Measurements from ENCODE around the gene WIPF2.
"Not testable (repeated sequence)": the region's sequence is repeated elsewhere in the genome, so short reads cannot be mapped to it uniquely, and the experiment has no call there.

WIPF2 gene

GRCh38 chr17:40194821-40195220 lies 24.3 kb upstream of the WIPF2 start:
- DNase-seq, result no peak

DNA sequence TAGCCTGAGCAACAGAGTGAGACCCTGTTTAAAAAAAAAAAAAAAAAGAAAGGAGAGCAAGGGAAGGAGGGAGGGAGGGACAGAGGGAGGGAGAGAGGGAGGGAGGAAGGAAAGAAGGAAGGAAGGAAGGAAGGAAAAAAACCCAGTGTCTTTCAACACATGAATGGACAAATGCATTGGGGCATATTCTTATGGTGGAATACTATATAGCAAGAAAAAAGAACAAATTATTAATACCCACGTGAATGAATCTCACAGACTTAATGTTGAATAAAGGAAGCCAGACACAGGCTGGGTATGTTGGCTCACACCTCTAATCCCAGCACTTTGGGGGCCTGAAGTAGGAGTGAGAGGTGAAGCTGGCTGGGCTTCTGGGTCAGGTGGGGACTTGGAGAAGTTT lies 21.6 kb upstream of the WIPF2 start:
- DNase-seq, result no peak

DNA sequence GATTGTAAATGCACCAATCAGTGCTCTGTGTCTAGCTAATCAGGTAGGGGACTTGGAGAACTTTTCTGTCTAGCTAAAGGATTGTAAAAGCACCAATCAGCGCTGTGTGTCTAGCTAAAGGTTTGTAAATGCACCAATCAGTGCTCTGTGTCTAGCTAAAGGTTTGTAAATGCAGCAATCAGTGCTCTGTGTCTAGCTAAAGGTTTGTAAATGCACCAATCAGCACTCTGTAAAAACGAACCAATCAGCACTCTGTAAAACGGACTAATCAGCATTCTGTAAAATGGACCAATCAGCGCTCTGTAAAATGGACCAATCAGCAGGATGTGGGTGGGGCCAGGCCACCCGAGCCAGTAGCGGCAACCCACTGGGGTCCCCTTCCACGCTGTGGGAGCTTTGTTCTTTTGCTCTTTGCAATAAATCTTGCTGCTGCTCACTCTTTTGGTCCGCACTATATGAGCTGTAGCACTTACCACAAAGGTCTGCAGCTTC lies 21.1 kb upstream of the WIPF2 start:
- not testable (repeated sequence) for DNase-seq

- no peak for DNase-seq
Observed at GRCh38 chr17:40198576-40198975, 20.5 kb upstream of the WIPF2 start.

- DNase-seq, result no peak
Observed at GRCh38 chr17:40203131-40203530, 16.0 kb upstream of the WIPF2 start.

GRCh38 chr17:40206193-40206592 lies 12.9 kb upstream of the WIPF2 start:
- peak; percentile 43 for DNase-seq

- no peak for DNase-seq
Observed at GRCh38 chr17:40209404-40210093, 9.6 kb upstream of the WIPF2 start.

DNA sequence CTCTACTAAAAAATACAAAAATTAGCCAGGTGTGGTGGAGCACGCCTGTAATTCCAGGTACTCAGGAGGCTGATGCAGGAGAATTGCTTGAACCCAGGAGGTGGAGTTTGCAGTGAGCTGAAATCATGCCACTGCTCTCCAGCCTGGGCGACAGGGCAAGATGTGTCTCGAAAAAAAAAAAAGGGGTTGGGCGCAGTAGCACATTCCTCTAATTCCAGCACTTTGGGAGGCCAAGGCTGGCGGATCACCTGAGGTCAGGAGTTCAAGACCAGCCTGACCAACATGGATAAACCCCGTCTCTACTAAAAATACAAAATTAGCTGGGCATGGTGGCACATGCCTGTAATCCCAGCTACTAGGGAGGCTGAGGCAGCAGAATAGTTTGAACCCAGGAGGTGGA lies 5.2 kb upstream of the WIPF2 start:
- DNase-seq, result not testable (repeated sequence)

GRCh38 chr17:40218006-40218739 lies 931 bp upstream of the WIPF2 start:
- DNase-seq, result no peak

GRCh38 chr17:40219594-40220338 lies 662 bp downstream of the WIPF2 start:
- peak; percentile 40 for DNase-seq

DNA sequence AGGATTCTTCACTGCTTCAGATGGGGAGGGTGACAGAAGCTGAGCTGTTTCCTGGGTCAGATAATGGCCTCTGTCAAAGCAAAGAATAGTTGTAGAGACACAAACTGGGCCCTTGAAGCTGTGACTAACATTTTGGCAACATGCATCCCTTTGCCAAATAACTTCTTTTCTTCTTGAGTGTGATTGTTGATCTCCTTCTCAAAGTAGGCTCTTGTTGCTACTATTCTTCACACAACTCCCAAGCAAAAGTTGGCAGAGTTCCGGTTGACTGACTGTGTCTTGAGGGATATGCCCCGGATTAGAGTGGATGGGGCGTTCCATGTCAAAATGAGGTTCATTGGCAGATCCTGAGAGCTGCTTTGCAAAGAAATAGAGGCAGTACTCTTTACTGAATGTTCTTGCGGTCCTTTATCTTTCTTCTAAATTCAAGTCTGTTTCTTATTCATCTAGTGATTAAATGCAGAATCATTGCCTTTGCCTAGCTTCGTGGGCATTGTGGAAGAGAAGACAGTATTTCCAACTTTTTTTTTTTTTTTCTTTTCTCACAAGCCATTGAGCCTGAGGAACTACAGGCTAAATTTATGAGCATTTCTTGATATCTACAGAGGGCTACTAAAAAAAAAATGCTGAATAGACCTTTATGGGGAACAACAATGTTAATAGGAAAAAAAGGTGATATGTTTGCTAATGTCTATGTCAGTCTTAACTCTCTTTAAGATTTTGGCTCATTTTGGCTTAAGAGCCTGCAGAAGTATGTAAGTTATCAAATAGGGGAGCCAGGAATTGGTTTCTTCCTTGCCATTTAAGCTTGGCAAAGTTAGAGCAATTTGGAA lies 5.8 kb downstream of the WIPF2 start:
- DNase-seq, result no peak

GRCh38 chr17:40229146-40229545 lies 10.0 kb downstream of the WIPF2 start:
- DNase-seq, result not testable (repeated sequence)

DNA sequence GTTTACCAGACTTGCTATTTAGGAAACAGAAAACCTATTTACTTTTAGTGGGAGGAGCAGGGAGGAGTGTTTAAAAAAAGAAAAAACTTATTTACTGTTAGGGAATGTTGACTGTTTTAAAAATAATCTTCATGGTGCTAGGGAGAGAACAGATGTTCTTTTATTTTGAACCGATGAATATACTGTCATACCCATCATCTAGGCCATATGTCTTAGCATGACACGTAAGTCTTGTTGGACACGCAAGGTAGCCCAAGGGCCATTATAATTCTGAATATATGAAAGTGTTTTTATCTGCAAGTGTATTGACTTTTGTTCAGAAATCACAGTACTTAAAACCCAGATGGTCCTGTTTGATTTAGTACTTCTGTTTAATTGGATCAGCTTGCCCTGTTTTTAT lies 11.6 kb downstream of the WIPF2 start:
- no peak for DNase-seq

GRCh38 chr17:40231928-40232327 lies 12.8 kb downstream of the WIPF2 start:
- not testable (repeated sequence) for DNase-seq

- DNase-seq, result no peak
Observed at GRCh38 chr17:40241252-40241834, 22.2 kb downstream of the WIPF2 start.

GRCh38 chr17:40242774-40243173 lies 23.7 kb downstream of the WIPF2 start:
- no peak for DNase-seq

DNA sequence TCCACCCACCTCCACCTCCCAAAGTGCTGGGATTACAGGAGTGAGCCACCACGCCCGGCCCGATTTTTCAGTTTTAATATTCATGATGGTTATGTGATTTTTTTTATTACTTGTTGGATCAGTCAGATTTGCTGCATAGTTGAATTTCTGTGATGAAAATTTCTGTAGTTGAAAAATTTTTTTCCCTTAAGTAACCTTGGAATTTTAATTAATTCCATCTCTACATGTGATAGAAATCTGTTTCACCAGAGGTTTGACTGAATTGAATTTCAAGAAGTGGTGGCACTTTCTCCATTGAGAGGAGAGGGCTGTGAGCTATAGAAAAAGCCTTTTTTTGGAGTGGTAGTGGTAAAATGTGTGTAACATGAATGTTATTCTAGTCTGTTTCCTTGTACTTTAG lies 24.7 kb downstream of the WIPF2 start:
- DNase-seq, result no peak

GRCh38 chr17:40244255-40244654 lies 25.2 kb downstream of the WIPF2 start:
- DNase-seq, result no peak

DNA sequence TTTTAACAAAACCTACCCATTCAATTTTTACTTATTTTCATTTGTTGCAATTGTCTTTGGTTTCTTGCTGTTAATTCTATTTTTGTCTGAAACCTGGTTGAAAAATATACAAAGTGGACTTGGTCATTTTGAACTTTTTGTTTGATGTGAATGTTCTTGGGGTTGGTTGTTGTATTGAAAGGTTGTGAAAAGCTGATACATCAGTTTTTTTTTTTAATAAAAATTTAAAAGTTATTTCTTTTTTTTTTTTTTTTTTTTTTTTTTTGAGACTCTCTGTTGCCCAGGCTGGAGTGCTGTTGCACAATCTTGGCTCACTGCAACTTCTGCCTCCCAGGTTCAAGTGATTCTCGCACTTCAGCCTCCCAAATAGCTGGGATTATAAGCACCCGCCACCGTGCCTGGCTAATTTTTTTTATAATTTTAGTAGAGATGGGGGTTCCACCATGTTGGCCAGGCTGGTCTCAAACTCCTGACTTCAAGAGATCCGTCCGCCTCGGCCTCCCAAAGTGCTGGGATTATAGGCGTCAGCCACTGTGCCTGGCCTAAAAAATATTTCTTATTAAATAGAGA lies 28.9 kb downstream of the WIPF2 start:
- DNase-seq, result no peak

- no peak for DNase-seq
Observed at GRCh38 chr17:40248507-40248906, 29.4 kb downstream of the WIPF2 start.

DNA sequence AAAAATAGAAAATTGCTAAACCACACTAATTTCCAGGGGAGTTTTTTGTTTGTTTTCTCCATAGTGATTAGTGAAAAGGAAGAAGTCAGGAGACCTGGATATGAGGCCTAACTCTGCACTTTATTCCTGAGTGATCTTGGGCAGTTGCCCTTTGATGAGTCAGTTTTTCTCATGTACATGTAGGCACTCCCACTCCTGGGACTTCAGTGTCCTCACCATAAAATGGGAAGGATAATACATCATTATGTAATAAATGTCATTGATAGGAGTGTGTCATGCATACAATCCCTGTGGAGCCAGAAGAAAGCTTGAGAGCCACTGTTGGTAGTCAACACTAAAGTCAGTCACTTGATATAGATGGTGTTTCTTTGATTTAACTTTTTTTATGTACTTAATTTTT lies 32.5 kb downstream of the WIPF2 start:
- DNase-seq, result peak; percentile 72

GRCh38 chr17:40253565-40253964 lies 34.5 kb downstream of the WIPF2 start:
- DNase-seq, result no peak
